HEK293 (cell line): ENCODE data around the gene DUSP1.

Experiments used
- CTCF ChIA-PET: fragments of 350-600 bp; formaldehyde crosslinking; extraction: SDS; loops from one replicate; lab custom pipeline; 2021; ENCODE audit warnings: antibody characterized with exemption; lab: Yijun Ruan, JAX
- POLR2A ChIA-PET: fragments of 300-600 bp; formaldehyde crosslinking; extraction: SDS; loops from one replicate; lab custom pipeline; 2020; ENCODE audit warnings: antibody characterized with exemption, inconsistent platforms; lab: Yijun Ruan, JAX
- H3K27ac ChIP-seq: fragments of 200-500 bp; sonication (Bioruptor generic); 2 replicates; pipeline ENCODE4 v1.5.1; 2014; ENCODE audit warnings: low read depth, low read length, control low read depth, inconsistent platforms; ENCODE audit errors: extremely low read depth
- H3K36me3 ChIP-seq, 2 experiments: fragments of 200-500 bp in 1 of 2; sonication (Bioruptor generic) in 1 of 2; 1 replicate in 1 of 2; 2 replicates in 1 of 2; pipeline ENCODE4 v1.5.1; 2014 to 2017; ENCODE audit warnings: inconsistent platforms in 2 of 2, low read length in 2 of 2; ENCODE audit not compliant: control insufficient read depth in 2 of 2, insufficient read depth in 1 of 2
- H3K4me1 ChIP-seq: fragments of 200-500 bp; sonication (Bioruptor generic); 2 replicates; pipeline ENCODE4 v1.5.1; 2014; ENCODE audit warnings: mild to moderate bottlenecking, low read length, inconsistent platforms; ENCODE audit not compliant: control insufficient read depth, insufficient read depth
- H3K4me3 ChIP-seq: 2 replicates; pipeline ENCODE4 v1.5.1; 2011; ENCODE audit warnings: low read depth, mild to moderate bottlenecking, control low read depth, low read length, moderate library complexity
- H3K9me3 ChIP-seq: fragments of 200-500 bp; sonication (Bioruptor generic); 2 replicates; pipeline ENCODE4 v1.5.1; 2014; ENCODE audit warnings: low read depth, low read length, inconsistent platforms; ENCODE audit not compliant: control insufficient read depth, insufficient read depth
- EGR2 ChIP-seq: fragments of 450-650 bp; formaldehyde crosslinking; IDR thresholded peaks from 2 replicates; pipeline ENCODE4 v1.5.1; 2016; ENCODE audit warnings: low read depth, missing biosample characterization, missing genetic modification characterization
- GLI2 ChIP-seq: fragments of 450-650 bp; formaldehyde crosslinking; IDR thresholded peaks from 2 replicates; pipeline ENCODE4; 2017; ENCODE audit warnings: missing biosample characterization, missing genetic modification characterization, low read depth, borderline replicate concordance
- GLI4 ChIP-seq: fragments of 450-650 bp; formaldehyde crosslinking; IDR thresholded peaks from 2 replicates; pipeline ENCODE4 v1.5.1; 2016; ENCODE audit warnings: missing biosample characterization, missing genetic modification characterization
- KLF10 ChIP-seq: fragments of 450-650 bp; IDR thresholded peaks from 2 replicates; pipeline ENCODE4 v1.5.1; 2018; ENCODE audit warnings: missing biosample characterization, mild to moderate bottlenecking, missing genetic modification characterization
- PATZ1 ChIP-seq: fragments of 450-650 bp; formaldehyde crosslinking; IDR thresholded peaks from 2 replicates; pipeline ENCODE4 v1.5.1; 2016; ENCODE audit warnings: missing biosample characterization, missing genetic modification characterization
- SALL2 ChIP-seq: fragments of 450-650 bp; formaldehyde crosslinking; IDR thresholded peaks from 2 replicates; pipeline ENCODE4 v1.5.0; 2017; ENCODE audit warnings: missing biosample characterization, mild to moderate bottlenecking, missing genetic modification characterization, borderline replicate concordance
- TSHZ1 ChIP-seq: fragments of 450-650 bp; formaldehyde crosslinking; IDR thresholded peaks from 2 replicates; pipeline ENCODE4 v1.5.1; 2016; ENCODE audit warnings: missing biosample characterization, missing genetic modification characterization, borderline replicate concordance
- ZBTB6 ChIP-seq: fragments of 450-650 bp; formaldehyde crosslinking; IDR thresholded peaks from 2 replicates; pipeline ENCODE4 v1.5.1; 2017; ENCODE audit warnings: missing biosample characterization, missing genetic modification characterization
- ZBTB8A ChIP-seq: fragments of 450-650 bp; formaldehyde crosslinking; IDR thresholded peaks from 2 replicates; pipeline ENCODE4 v1.5.1; 2016; ENCODE audit warnings: missing biosample characterization, missing genetic modification characterization
- ZNF23 ChIP-seq: fragments of 450-650 bp; formaldehyde crosslinking; IDR thresholded peaks from 2 replicates; pipeline ENCODE4 v1.5.1; 2016; ENCODE audit warnings: missing biosample characterization, missing genetic modification characterization, borderline replicate concordance
- ZNF302 ChIP-seq: fragments of 450-650 bp; formaldehyde crosslinking; IDR thresholded peaks from 2 replicates; pipeline ENCODE4 v1.5.1; 2016; ENCODE audit warnings: missing biosample characterization, missing genetic modification characterization, low read depth
- ZNF366 ChIP-seq: fragments of 450-650 bp; formaldehyde crosslinking; conservative IDR thresholded peaks from 2 replicates; pipeline ENCODE4 v1.5.1; 2016; ENCODE audit warnings: missing biosample characterization, missing genetic modification characterization
- ZNF391 ChIP-seq: fragments of 450-650 bp; formaldehyde crosslinking; IDR thresholded peaks from 2 replicates; pipeline ENCODE4 v1.5.1; 2016; ENCODE audit warnings: low read depth, missing biosample characterization, missing genetic modification characterization, borderline replicate concordance
- ZNF433 ChIP-seq: fragments of 450-650 bp; formaldehyde crosslinking; IDR thresholded peaks from 2 replicates; pipeline ENCODE4 v1.5.1; 2016; ENCODE audit warnings: missing biosample characterization, missing genetic modification characterization, low read depth
- ZNF585B ChIP-seq: fragments of 450-650 bp; formaldehyde crosslinking; IDR thresholded peaks from 2 replicates; pipeline ENCODE4 v1.5.1; 2016; ENCODE audit warnings: missing biosample characterization, missing genetic modification characterization
- ZNF624 ChIP-seq: fragments of 450-650 bp; formaldehyde crosslinking; IDR thresholded peaks from 2 replicates; pipeline ENCODE4 v1.5.1; 2017; ENCODE audit warnings: missing biosample characterization, missing genetic modification characterization
- ZNF639 ChIP-seq: fragments of 450-650 bp; formaldehyde crosslinking; IDR thresholded peaks from 2 replicates; pipeline ENCODE4 v1.5.1; 2016; ENCODE audit warnings: missing biosample characterization, missing genetic modification characterization
- ZNF677 ChIP-seq: fragments of 450-650 bp; IDR thresholded peaks from 2 replicates; pipeline ENCODE4 v1.5.0; 2018; ENCODE audit warnings: missing biosample characterization, mild to moderate bottlenecking, missing genetic modification characterization, moderate library complexity
- ZNF776 ChIP-seq: fragments of 450-650 bp; formaldehyde crosslinking; IDR thresholded peaks from 2 replicates; pipeline ENCODE4 v1.5.0; 2017; ENCODE audit warnings: missing biosample characterization, missing genetic modification characterization, borderline replicate concordance
- ZSCAN5A ChIP-seq: fragments of 450-650 bp; formaldehyde crosslinking; IDR thresholded peaks from 2 replicates; pipeline ENCODE4 v1.5.1; 2016; ENCODE audit warnings: missing biosample characterization, missing genetic modification characterization
- ZXDB ChIP-seq: fragments of 450-650 bp; formaldehyde crosslinking; IDR thresholded peaks from 2 replicates; pipeline ENCODE4 v1.5.1; 2016; ENCODE audit warnings: missing biosample characterization, missing genetic modification characterization

Gene DUSP1

GRCh38 chr5:172741206-172741582 lies 29.8 kb downstream of the DUSP1 start:
- Histone ChIP-seq H3K27ac (no peak overlapping the region), H3K4me3 (no peak overlapping the region), H3K9me3 (no peaks in the 10 kb centered on the region), H3K4me1 (no peaks in the 10 kb centered on the region), H3K36me3 (no peaks in the 10 kb centered on the region)
- POLR2A ChIA-PET = no interaction called here
- TF ChIP-seq GLI2 (tag by site-specific recombination) (no peak), ZNF366 (tag by site-specific recombination) (peak; percentile 99), ZNF776 (tag by site-specific recombination) (0 out of 2 replicates have a peak, but pooled peaks have one; percentile 63), ZBTB6 (tag by site-specific recombination) (no peak)
- CTCF ChIA-PET = interaction anchor here (1.0 kb wide), 1 partner anchor 19 kb away, joined by 3 read pairs; no protein-coding TSS in a partner anchor

- Histone ChIP-seq H3K9me3 (no peaks in the 10 kb centered on the region), H3K36me3 (no peaks in the 10 kb centered on the region), H3K27ac (no peak overlapping the region), H3K4me3 (no peak overlapping the region), H3K4me1 (no peaks in the 10 kb centered on the region)
- POLR2A ChIA-PET = interaction anchor here (1.0 kb wide), 1 partner anchor 31 kb away, joined by 3 read pairs; the partner anchor contains the start of gene DUSP1
- no peak for TF ChIP-seq ZNF677 (tag by site-specific recombination)
- no peak for TF ChIP-seq ZXDB (tag by site-specific recombination)
- TF ChIP-seq ZBTB8A (tag by site-specific recombination) = no peak
- TF ChIP-seq ZNF624 (tag by site-specific recombination) = no peak
- TF ChIP-seq ZNF23 (tag by site-specific recombination) = no peak
- peak; percentile 4; the same call in 1 of the 2 replicates for TF ChIP-seq EGR2
- no peak for TF ChIP-seq KLF10
- no peak for TF ChIP-seq TSHZ1 (tag by site-specific recombination)
- TF ChIP-seq PATZ1 = no peak
- CTCF ChIA-PET = interaction anchor here (1.0 kb wide), 1 partner anchor 20 kb away, joined by 3 read pairs; no protein-coding TSS in a partner anchor
These were observed 30.4 kb downstream of the DUSP1 start for GRCh38 chr5:172740428-172741205.

GRCh38 chr5:172739375-172739774 lies 31.6 kb downstream of the DUSP1 start:
- Histone ChIP-seq H3K4me3 (no peak overlapping the region), H3K4me1 (no peaks in the 10 kb centered on the region), H3K9me3 (no peaks in the 10 kb centered on the region), H3K27ac (no peak overlapping the region), H3K36me3 (no peaks in the 10 kb centered on the region)
- CTCF ChIA-PET = no interaction called here
- TF ChIP-seq ZNF302 (tag by site-specific recombination) (no peak), ZNF391 (tag by site-specific recombination) (no peak), GLI4 (tag by site-specific recombination) (no peak), ZSCAN5A (tag by site-specific recombination) (no peak), ZNF585B (tag by site-specific recombination) (no peak), ZNF433 (tag by site-specific recombination) (no peak), ZNF639 (tag by site-specific recombination) (no peak), SALL2 (no peak)
- POLR2A ChIA-PET = no interaction called here
